Dermis blood vessel endothelial cell (primary cell): Measurements from ENCODE around the gene IL32. TPM values are rescaled to one million over a fixed set of nuclear protein-coding genes. Genes with fewer than 3 reads are reported as not detected.

ENCODE experiments used
- DNase-seq: peaks from one replicate; pipeline ENCODE4 v3.0.0; 2010
- total RNA-seq: library from RNA; depleted of rRNA; stranded (reverse); fragments of >200 nt; gene quantifications from 2 replicates; pipeline ENCODE4 v1.2.3, GENCODE V29; 2014

Gene IL32, protein sequence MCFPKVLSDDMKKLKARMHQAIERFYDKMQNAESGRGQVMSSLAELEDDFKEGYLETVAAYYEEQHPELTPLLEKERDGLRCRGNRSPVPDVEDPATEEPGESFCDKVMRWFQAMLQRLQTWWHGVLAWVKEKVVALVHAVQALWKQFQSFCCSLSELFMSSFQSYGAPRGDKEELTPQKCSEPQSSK
- 29.5 and 133 TPM in 2 replicates for total RNA-seq

DNA sequence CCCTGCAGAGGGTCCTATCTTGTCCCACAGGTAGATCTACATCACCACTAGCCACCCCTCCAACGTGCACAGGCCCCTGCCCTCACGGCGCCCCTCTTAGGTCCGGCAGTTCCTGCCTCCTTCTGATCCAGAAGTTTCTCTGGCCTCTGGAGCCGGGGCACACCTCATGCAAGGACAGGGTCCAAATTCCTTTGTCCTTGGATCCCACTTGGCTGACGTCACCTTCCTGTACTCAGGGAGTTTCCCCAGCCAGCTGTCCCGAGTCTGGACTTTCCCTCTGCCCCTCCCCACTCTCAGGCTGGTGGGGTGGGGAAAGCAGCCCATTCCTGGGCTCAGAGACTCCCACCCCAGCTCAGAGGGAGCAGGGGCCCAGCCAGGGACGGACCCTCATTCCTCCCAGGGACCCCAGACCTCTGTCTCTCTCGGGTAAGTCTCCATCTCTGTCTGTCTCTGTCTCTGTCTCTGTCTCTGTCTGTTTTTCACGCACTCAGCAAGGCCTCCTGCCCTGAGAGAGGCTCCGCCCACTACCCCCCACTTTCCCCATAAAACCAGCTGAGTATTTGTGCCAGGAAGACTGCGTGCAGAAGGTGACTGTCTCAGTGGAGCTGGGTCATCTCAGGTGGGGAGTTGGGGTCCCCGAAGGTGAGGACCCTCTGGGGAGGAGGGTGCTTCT, at the start of gene IL32:
Gene IL32 (plus strand): TSS at position 572 of the 673 bp plus-strand sequence. CDS start 172 bp downstream, outside the sequence.
- peak; percentile 94 for DNase-seq

DNA sequence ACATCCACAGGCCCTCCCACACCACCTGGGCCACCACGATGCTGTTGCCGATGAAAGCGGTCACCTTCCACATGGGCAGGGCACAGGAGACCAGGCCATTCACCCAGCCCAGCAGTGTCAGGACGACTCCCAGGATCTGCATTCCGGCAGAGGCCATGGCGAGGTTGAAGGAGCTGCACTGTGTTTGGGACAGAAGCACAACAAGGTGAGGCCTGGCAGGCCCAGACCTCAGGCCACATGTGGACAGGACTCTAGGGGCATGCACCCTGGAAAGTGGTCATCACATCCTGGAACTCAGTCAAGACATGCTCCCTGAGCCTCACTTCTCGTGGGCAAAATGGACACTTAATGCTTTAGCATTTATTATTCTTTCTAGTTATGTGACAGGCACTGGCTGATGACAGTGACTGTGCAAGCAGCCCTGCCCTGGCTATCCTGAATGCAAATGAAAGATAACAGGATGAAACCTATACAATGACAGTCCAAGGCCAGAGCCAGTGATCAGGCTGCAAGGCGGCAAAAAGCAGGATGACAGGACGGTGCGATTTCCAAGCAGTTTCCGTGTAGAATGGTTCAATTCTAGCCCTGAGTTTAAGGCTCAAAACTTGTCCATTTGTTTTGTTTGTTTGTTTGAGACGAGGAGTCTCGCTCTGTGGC, 49.4 kb upstream of the IL32 start:
- no peak for DNase-seq

DNA sequence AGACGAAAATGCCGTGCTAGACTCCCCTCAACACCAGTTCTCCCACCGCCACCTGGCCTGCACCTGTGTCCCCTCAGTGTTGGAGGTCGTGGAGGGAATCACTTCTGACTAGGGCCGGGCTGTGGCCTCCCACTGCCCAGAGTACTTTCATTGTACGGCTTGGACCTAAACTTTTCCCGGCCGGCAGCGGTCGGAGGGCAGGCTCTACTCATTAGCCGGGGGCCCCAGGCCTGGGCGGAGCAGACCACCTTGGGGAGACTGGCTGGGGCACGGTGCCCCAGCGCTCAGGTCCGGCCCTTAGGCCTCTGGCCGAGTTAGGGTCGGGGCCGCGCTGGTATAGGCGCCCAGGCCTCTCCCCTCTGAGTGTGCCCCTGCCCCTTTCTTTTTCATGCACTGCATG, 48.1 kb upstream of the IL32 start:
- no peak for DNase-seq

DNA sequence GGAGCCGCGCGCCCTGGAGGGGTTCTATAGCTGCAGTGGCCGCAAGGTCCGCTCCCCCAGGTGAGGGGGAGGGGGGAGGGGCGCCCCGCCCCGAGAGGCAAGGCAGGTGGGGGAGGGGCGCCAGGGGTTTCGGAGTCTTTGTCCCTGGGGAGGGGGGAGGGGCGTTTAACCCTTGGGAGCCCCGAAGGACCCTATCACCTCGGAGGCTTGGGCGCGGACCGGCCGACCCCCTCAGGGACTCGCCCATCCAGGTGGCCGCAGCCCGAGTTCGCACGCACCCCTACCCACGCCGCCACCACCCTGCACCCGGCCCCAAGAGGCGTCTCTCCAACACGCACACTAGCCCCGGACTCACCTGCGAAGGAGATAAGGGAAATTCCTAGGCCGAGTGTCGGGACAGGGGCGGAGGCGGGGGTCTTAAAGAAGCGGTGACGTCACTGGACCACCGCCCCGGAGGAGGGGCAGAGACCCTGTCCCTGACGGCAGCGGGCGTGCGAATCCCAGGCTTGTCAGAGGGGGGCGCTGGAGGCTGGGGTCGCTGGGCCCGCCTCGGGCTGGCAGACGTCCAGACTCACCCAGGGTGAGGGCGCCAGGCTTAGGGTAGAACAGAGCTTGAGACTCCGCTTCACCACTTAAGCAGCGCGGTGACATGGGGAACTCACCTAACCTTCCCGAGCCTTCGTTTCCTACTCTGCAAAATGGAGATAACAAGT, 47.5 kb upstream of the IL32 start, which contains the start of gene CLDN6:
Gene CLDN6 (minus strand): TSS at position 390 of the 713 bp plus-strand sequence. CDS start 2,162 bp downstream, outside the sequence.
- DNase-seq, result peak; percentile 40

DNA sequence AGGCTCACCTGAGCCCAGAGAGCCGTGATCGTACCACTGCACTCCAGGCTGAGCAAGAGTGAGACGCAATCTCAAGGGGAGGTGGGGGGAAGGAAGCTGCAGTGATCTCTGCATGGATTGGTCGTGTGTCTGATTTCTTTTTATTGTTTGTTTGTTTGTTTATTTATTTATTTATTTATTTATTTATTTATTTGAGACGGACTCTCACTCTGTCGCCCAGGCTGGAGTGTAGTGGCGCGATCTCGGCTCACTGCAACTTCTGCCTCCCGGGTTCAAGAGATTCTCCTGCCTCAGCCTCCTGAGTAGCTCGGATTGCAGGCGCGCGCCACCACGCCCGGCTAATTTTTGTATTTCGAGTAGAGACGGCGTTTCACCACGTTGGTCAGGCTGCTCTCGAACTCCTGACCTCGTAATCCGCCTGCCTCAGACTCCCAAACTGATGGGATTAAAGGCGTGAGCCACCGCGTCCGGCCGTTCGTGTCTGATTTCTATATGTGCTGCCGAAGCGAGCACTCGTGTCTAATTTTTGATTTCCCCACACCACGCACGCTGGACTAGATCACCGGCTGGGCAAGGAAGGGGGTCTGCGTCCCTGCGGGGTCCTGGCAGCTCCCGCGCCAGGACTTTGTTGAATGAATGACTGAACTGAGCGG, 45.7 kb upstream of the IL32 start:
- DNase-seq, result no peak

DNA sequence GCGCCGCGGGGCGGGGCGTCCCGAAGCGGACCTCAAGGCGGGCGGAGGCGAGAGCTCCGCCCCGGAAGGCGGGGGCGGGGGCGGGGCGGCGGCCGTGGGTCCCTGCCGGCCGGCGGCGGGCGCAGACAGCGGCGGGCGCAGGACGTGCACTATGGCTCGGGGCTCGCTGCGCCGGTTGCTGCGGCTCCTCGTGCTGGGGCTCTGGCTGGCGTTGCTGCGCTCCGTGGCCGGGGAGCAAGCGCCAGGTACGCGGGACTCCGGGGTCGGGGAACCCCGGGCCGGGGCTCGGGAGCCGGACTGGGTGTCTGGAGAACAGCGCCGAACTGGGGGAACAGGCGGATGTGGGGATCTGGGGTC, 45.2 kb upstream of the IL32 start, which contains the start of gene TNFRSF12A:
Gene TNFRSF12A (plus strand): TSS at position 122 of the 357 bp plus-strand sequence. CDS start 30 bp downstream, at position 152.
- peak; percentile 84 for DNase-seq

DNA sequence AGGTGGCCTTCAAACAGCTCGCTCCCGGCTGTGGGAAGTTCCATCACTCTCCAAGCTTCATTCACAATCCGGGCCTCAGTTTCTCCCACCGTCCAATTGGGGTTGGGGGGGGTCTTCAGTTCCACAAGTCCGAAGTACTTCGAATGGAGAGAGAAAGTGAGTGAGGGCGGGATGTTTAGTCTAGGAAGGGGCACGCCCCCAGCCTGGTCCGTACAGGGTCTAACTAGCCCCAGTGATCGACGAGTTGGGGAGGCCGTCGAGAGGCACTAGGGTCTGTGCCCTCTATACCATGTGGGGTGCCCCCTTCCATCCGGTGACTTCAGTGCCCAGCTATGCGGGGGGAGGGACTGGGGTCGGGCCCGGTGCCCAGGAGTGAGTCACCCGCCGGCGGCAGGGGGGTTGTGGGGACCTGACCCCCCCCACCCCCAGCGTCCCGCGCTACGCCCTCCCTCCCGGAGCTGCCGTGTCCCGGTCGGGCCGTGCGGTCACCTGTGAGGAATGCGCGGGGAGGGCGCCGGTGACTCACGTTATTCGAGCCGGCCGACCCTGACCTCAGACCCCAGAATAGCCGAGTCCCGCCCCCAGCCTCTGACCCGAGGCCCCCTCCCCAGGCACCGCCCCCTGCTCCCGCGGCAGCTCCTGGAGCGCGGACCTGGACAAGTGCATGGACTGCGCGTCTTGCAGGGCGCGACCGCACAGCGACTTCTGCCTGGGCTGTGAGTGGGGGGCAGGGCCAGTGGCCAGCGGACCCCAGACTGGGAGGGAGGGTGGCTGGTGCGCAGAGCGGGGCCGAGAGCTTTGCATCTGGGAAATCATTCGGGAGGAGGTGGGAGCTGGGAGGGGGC, 44.6 kb upstream of the IL32 start:
- peak; percentile 91 for DNase-seq

DNA sequence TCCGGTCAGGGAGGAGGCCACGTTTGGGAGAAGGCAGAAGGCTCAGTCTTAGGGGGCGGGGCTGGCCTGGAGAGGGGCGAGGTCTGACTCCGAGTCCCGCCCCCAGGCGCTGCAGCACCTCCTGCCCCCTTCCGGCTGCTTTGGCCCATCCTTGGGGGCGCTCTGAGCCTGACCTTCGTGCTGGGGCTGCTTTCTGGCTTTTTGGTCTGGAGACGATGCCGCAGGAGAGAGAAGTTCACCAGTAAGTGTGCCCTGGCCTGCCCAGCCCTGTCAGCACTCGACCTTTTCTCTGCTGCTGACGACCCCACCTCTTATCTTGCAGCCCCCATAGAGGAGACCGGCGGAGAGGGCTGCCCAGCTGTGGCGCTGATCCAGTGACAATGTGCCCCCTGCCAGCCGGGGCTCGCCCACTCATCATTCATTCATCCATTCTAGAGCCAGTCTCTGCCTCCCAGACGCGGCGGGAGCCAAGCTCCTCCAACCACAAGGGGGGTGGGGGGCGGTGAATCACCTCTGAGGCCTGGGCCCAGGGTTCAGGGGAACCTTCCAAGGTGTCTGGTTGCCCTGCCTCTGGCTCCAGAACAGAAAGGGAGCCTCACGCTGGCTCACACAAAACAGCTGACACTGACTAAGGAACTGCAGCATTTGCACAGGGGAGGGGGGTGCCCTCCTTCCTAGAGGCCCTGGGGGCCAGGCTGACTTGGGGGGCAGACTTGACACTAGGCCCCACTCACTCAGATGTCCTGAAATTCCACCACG, 43.8 kb upstream of the IL32 start:
- DNase-seq, result peak; percentile 74

DNA sequence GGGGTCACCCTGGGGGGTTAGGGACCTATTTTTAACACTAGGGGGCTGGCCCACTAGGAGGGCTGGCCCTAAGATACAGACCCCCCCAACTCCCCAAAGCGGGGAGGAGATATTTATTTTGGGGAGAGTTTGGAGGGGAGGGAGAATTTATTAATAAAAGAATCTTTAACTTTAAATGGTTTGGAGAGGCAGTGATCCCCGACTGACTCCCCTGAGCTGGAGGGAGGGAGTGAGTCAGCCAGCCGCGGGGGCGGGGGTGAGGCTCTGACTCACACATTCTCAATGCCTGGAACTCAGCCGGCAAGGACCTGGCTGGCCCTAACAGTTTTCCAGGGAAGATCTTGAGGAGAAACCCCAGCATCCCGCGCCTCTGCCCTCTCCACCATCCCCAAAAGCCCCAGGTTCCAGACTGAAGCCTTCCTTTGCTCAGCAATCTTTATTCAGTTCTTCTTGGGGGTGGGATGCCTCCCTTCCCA, 43.2 kb upstream of the IL32 start:
- peak; percentile 95 for DNase-seq

DNA sequence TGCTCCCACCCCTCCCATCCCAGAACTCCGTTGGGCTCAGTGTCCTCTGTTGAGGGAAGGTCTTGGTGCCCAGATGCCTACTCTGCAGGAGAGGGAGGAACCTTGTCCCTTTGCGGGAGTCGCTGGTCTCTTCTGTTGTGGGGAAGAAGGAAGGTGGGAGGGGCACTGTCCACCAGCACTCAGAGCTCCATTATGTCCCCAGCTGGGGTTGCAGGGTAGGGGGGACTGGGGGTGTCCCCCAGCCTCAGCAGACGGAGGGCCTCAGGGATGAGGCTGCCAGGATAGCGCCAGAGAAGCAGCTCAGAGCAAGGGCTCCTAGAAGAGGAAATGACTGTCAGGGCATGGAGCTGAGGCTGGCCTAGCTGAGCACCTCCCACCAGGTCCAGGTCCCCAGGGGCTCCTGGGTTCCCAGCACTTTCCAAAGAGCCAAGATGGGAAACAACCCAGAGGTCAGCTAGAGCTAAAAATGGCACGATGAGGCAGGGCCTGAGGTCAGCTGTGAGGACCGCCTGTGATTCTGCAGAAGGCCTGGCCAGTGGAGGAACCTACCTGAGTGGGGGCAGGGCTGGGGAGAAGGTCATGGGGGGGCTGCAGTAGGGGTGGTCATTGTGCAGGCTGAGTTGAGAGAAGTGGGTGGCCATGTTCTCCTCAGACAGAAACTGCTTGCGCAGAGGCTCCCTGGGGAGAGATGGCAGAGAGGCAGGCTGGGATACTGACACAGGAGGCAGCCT, 42.6 kb upstream of the IL32 start:
- peak; percentile 46 for DNase-seq

DNA sequence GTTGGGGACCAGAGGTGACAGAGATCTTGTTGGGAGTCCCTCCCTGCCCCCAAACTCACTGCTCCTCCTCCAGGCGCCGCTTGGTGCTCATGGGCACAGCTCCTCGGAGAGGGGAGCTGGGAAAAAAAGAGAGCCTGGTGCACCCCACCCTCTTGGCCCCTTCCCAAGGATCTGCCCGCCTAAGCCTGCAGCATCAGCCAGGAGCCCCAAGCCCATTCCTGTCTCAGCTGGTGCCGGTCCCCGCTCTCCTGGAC, 42.1 kb upstream of the IL32 start:
- no peak for DNase-seq

DNA sequence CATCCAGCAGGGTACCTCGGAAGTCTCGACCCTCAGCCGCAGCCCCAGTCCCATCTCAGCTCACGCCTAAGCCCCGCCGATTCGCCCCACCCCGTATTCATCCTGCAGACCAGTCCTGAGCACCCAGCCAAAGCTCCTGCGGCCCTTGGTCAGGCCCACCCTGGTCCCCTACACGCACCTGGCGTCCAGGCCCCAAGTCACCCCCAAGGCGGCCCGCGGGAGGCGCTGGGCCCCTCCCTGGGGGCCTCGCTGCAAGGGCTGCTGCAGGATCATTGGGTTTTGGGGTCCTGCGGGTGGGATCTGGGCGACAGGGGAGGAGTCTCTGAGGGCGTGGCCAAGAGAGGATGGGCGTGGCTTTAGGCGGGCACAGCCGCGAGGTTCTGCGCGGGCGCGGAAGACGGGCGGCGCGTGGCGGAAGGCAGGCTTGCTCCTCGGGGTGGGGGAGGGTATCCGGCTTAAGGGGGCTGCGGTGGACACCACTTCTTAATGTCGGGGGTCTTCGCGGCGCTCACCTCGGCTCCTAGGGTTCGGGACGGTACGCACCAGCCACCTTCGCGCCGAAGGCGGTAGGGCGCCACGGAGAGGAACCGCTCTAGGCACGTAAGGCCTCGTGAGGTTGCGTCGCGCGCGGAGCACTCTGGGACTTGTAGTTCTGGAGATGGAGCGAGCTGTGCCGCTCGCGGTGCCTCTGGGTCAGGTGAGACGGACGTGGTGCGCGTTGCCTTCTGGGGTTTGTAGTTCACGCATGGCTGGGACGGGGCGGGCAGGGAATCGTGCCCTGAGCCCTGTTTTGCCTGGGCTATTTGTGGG, 41.6 kb upstream of the IL32 start, which contains the start of the genes HCFC1R1 and THOC6:
Gene HCFC1R1 (minus strand): TSS at position 274 of the 810 bp plus-strand sequence. CDS start 1 bp downstream, at position 273.
Gene THOC6 (plus strand): TSS at position 367 of the 810 bp plus-strand sequence. CDS start 292 bp downstream, at position 659.
- DNase-seq, result peak; percentile 99

DNA sequence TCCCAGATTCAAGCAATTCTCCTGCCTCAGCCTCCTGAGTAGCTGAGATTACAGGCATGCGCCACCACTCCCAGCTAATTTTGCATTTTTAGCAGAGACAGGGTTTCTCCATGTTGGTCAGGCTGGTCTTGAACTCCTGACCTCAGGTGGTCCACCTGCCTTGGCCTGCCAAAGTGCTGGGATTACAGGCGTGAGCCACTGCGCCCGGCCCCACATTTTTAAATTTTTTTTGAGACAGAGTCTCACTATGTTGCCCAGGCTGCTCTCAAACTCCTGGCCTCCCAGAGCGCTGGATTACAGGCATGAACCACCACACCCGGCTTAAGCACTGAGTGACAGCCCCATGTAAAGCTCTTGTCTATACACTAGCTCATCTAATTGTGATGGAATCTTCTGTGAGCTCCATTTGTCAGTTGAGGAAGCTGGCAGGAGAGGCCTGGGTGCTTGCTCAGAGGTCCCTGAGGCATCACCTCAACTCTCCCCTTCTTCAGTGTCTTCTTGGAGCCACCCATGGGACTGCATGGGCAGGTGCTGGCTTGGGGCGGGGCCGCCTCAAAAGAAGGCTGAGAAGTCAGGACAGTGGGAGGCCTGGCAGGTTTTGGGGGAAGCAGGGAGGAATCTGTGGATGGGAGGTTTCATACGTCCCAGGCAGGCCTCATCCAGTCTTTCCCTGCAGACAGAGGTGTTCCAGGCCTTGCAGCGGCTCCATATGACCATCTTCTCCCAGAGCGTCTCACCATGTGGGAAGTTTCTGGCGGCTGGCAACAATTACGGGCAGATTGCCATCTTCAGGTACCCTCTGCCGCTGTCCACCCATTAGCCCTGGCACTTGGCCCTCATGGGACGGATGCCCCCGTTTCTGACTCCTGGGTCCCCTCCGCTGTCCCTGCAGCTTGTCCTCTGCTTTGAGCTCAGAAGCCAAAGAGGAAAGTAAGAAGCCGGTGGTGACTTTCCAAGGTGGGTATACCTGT, 40.1 kb upstream of the IL32 start:
- no peak for DNase-seq

DNA sequence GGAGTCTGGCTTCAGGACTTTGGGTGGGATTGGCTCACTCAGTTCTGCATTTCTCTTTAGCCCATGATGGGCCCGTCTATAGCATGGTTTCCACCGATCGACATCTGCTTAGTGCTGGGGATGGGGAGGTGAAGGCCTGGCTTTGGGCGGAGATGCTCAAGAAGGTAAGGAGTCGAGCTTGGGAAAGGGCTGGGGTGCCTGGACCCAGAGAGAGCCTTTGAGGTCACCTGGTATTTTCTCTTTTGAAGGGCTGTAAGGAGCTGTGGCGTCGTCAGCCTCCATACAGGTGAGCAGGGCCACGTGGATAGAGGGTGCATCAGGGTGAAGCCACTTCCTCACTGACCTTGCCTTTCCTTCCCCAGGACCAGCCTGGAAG, 39.4 kb upstream of the IL32 start:
- DNase-seq, result no peak

DNA sequence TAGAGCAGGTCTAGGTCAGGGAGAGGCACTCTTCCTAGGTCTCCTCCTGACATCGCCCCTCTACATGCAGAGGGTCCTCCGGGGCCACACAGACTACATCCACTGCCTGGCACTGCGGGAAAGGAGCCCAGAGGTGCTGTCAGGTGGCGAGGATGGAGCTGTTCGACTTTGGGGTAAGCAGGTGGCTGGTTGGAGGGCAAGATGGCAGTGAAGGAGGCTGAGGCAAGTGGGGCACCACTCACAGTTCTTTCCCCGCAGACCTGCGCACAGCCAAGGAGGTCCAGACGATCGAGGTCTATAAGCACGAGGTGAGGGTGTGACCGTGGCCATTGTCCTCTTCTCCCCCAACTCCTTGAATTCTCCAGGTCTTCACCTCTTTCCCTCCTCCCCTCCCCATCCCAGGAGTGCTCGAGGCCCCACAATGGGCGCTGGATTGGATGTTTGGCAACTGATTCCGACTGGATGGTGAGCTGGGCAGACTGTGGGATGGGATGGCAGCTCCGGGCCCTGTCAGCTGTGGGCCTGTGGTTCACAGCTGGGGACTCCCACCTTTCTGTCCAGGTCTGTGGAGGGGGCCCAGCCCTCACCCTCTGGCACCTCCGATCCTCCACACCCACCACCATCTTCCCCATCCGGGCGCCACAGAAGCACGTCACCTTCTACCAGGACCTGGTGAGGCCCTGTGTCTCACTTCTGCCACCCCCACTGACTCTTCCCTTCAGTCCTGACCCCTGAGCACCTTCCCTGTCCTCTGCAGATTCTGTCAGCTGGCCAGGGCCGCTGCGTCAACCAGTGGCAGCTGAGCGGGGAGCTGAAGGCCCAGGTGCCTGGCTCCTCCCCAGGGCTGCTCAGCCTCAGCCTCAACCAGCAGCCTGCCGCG, 38.6 kb upstream of the IL32 start:
- no peak for DNase-seq

DNA sequence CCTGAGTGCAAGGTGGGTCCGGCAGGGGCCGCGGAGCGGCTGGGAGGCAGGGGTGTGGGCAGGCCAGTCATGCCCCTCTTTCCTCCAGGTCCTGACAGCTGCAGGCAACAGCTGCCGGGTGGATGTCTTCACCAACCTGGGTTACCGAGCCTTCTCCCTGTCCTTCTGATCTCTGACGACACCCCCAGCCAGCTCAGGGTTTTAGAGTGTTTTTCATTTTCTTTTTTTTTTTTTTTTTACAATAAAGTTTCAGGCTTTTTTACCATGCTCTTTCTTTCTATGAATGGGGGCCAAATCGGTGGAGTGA, 38.0 kb upstream of the IL32 start:
- no peak for DNase-seq
